Caco-2 (cell line): ENCODE data around the gene ZNF133. TPM values are rescaled to one million over a fixed set of nuclear protein-coding genes. Genes with fewer than 3 reads are reported as not detected.
A peak's percentile ranks its signal among the peaks of the same experiment; 100 is the strongest.

ENCODE experiments used
- BruUV-seq: library from RNA; stranded (reverse); fragments of 400-500 nt; replicated peaks from 2 replicates; lab custom pipeline; 2021; lab: Mats Ljungman, UMichigan
- CTCF ChIA-PET: fragments of 300-600 bp; sonication (Branson Sonifier 250); formaldehyde crosslinking; loops from one replicate; lab custom pipeline; 2022; ENCODE audit warnings: antibody characterized with exemption; lab: Charles Lee
- POLR2A ChIA-PET: fragments of 300-600 bp; sonication (Branson Sonifier 250); formaldehyde crosslinking; loops from one replicate; lab custom pipeline; 2022; ENCODE audit warnings: antibody characterized with exemption; lab: Charles Lee
- DNase-seq, 2 experiments: peaks; one replicate each; pipeline versions ENCODE4 v3.0.0 to v3.0.0-alpha.2; 2020 to 2022
- H3K27me3 ChIP-seq: replicated peaks from 2 replicates; pipeline ENCODE4 v1.6.0; 2011; ENCODE audit warnings: low read length; ENCODE audit not compliant: control insufficient read depth, insufficient read depth
- H3K36me3 ChIP-seq: 2 replicates; pipeline ENCODE4 v1.5.1; 2011; ENCODE audit warnings: low read length; ENCODE audit not compliant: control insufficient read depth, insufficient read depth
- H3K4me1 ChIP-seq: fragments of 250-450 bp; sonication (Bioruptor Pico); 2 replicates; pipeline ENCODE4 v1.5.1; 2020; ENCODE audit warnings: mild to moderate bottlenecking
- H3K4me3 ChIP-seq: 2 replicates; pipeline ENCODE4 v1.5.1; 2011; ENCODE audit warnings: low read depth, mild to moderate bottlenecking, control low read depth, low read length
- H3K9me3 ChIP-seq: fragments of 250-450 bp; sonication (Bioruptor Pico); 2 replicates; pipeline ENCODE4 v1.5.1; 2020; ENCODE audit warnings: mild to moderate bottlenecking, moderate library complexity
- H3K27ac Mint-ChIP-seq: one replicate; pipeline ENCODE4 v1.8.0; 2022; ENCODE audit warnings: mixed read lengths; ENCODE audit not compliant: unreplicated experiment
- H3K27me3 Mint-ChIP-seq: one replicate; pipeline ENCODE4 v1.8.0; 2022; ENCODE audit warnings: mixed read lengths; ENCODE audit not compliant: insufficient read depth, unreplicated experiment
- H3K36me3 Mint-ChIP-seq: one replicate; pipeline ENCODE4 v1.8.0; 2022; ENCODE audit warnings: mild to moderate bottlenecking, mixed read lengths; ENCODE audit not compliant: insufficient read depth, unreplicated experiment
- H3K4me1 Mint-ChIP-seq: one replicate; pipeline ENCODE4 v1.8.0; 2022; ENCODE audit warnings: low read depth, mixed read lengths; ENCODE audit not compliant: unreplicated experiment
- H3K4me3 Mint-ChIP-seq: one replicate; pipeline ENCODE4 v1.8.0; 2022; ENCODE audit warnings: mild to moderate bottlenecking, moderate library complexity, mixed read lengths; ENCODE audit not compliant: unreplicated experiment
- H3K9me3 Mint-ChIP-seq: one replicate; pipeline ENCODE4 v1.8.0; 2022; ENCODE audit warnings: mixed read lengths; ENCODE audit not compliant: unreplicated experiment
- intact Hi-C: fragments of 100-400 bp; cut with micrococcal nuclease; formaldehyde crosslinking; loops from one replicate; pipeline ENCODE4 v1.10.0; 2022; ENCODE audit not compliant: unreplicated experiment
- total RNA-seq: library from RNA; stranded (reverse); gene quantifications from 2 replicates; pipeline ENCODE4 v1.2.3, GENCODE V29; 2022
- TF ChIP-seq, protein P1 (sequence below), 2 experiments: fragments of 200-600 bp in 1 of 2; IDR thresholded peaks; 1 replicate in 1 of 2; 2 replicates in 1 of 2; pipeline versions ENCODE4 v1.5.1 to v1.8.0; 2011 to 2022; ENCODE audit warnings: antibody characterized with exemption in 1 of 2, control low read depth in 1 of 2, inconsistent platforms in 1 of 2, low read depth in 1 of 2, low read length in 1 of 2, mild to moderate bottlenecking in 1 of 2, moderate library complexity in 1 of 2; ENCODE audit not compliant: insufficient read depth in 1 of 2, severe bottlenecking in 1 of 2, unreplicated experiment in 1 of 2

The ZNF133 gene
- total RNA-seq, 1 experiment from 2014 or later = 14.8 TPM

DNA sequence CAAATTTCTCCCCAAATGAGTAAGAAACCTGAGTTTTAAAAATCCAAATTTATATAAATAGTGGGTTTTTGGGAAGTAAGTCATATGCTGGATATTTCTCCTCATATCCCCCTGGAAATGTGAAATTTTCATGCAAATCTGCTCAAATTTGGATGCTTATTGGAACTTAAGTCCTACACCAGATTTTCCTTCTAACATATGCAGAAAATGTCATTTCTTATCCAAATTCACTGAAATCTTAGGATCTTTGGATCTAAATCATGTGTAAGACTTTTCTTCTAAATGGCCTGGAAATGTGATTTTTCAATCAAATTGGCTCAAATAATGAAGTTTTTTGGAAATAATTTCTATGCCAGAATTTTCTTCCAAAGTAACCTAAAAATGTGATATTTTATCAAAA is 33.0 kb downstream of the ZNF133 start:
- Mint-ChIP-seq H3K4me1 (peaks cover 11% of the 10 kb centered on the region), H3K27me3 (no peaks in the 10 kb centered on the region), H3K36me3 (peaks cover 4% of the 10 kb centered on the region), H3K9me3 (no peaks in the 10 kb centered on the region), H3K4me3 (no peak overlapping the region), H3K27ac (no peak overlapping the region)
- POLR2A ChIA-PET = no interaction called here
- intact Hi-C loops = loop anchor here (5.0 kb wide), 1 partner anchor 66 kb away; no protein-coding TSS in a partner anchor
- Histone ChIP-seq H3K4me3 (no peak overlapping the region), H3K9me3 (no peaks in the 10 kb centered on the region; the same call in 1 of the 2 replicates), H3K36me3 (peaks cover 1% of the 10 kb centered on the region; the same call in 1 of the 2 replicates), H3K4me1 (peaks cover 47% of the 10 kb centered on the region), H3K27me3 (no peaks in the 10 kb centered on the region)
- TF ChIP-seq, protein P1, sequence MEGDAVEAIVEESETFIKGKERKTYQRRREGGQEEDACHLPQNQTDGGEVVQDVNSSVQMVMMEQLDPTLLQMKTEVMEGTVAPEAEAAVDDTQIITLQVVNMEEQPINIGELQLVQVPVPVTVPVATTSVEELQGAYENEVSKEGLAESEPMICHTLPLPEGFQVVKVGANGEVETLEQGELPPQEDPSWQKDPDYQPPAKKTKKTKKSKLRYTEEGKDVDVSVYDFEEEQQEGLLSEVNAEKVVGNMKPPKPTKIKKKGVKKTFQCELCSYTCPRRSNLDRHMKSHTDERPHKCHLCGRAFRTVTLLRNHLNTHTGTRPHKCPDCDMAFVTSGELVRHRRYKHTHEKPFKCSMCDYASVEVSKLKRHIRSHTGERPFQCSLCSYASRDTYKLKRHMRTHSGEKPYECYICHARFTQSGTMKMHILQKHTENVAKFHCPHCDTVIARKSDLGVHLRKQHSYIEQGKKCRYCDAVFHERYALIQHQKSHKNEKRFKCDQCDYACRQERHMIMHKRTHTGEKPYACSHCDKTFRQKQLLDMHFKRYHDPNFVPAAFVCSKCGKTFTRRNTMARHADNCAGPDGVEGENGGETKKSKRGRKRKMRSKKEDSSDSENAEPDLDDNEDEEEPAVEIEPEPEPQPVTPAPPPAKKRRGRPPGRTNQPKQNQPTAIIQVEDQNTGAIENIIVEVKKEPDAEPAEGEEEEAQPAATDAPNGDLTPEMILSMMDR (IDR thresholded peaks at IDR 0.05; ENCODE audit: insufficient read depth in 1 of 2, low read depth in 1 of 2, low read length in 1 of 2, severe bottlenecking in 1 of 2, unreplicated experiment in 1 of 2) = no peak
- no TSS peak for BruUV-seq
- DNase-seq = no peak
- CTCF ChIA-PET = no interaction called here

DNA sequence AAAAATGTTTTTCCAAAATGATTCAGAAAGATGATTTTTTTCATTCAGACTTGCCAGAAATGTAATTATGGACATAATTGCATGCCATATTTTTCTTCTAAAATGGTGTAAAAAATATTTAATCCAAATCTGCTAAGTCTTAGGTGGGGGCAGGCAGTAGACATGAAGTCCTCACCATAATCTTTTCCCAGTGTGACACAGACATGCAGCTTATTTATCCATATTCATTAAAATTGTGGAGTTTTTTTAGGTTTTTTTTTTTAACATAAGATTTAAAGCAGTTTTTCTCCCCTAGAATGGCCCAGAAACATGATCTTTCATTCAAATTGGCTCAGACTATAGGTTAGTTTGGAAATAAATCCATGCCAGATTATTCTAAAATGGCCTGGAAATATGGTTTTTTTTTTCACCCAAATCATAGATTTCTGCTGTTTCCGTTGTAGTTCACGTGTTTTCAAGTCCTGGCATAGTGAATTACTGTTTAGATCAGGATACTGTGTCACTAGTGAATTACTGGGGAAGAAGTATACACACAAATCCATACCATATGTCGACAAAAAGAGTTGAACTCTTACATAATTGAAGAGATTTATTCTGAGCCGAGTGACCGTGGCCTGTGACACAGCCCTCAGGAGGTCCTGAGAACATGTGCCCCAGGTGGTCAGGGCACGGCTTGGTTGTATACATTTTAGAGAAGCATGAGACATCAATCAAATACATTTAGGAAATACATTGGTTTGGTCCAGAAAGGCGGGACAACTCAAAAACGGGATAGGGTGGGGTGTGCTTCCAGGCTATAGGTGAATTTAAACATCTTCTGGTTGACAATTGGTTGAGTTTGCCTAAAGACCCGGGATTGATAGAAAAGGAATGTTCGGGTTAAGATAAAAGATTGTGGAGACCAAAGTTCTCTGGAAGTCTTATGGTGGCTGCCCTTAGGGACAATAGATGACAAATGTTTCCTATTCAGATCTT is 33.9 kb downstream of the ZNF133 start:
- Mint-ChIP-seq H3K4me3 (peak overlapping the region; percentile 3), H3K4me1 (peaks cover 11% of the 10 kb centered on the region), H3K36me3 (peaks cover 3% of the 10 kb centered on the region), H3K27me3 (no peaks in the 10 kb centered on the region), H3K9me3 (no peaks in the 10 kb centered on the region), H3K27ac (peak overlapping the region; percentile 29)
- no peaks in the 10 kb centered on the region for H3K27me3 ChIP-seq
- DNase-seq = peak; percentile 55 to 79
- ChIA-PET POLR2A (no interaction called here), CTCF (interaction anchor here (0.8 kb wide), 1 partner anchor 66 kb away, joined by 4 read pairs; no protein-coding TSS in a partner anchor)
- intact Hi-C loops = loop anchor here (5.0 kb wide), 1 partner anchor 65 kb away; no protein-coding TSS in a partner anchor
- TSS peak; percentile 95 for BruUV-seq
- TF ChIP-seq, protein P1 (IDR thresholded peaks at IDR 0.05; ENCODE audit: insufficient read depth in 1 of 2, low read depth in 1 of 2, low read length in 1 of 2, severe bottlenecking in 1 of 2, unreplicated experiment in 1 of 2) = no peak
- H3K36me3 ChIP-seq = no peaks in the 10 kb centered on the region
- no peaks in the 10 kb centered on the region; the same call in 1 of the 2 replicates for H3K9me3 ChIP-seq
- peaks cover 51% of the 10 kb centered on the region for H3K4me1 ChIP-seq
- no peak overlapping the region for H3K4me3 ChIP-seq

DNA sequence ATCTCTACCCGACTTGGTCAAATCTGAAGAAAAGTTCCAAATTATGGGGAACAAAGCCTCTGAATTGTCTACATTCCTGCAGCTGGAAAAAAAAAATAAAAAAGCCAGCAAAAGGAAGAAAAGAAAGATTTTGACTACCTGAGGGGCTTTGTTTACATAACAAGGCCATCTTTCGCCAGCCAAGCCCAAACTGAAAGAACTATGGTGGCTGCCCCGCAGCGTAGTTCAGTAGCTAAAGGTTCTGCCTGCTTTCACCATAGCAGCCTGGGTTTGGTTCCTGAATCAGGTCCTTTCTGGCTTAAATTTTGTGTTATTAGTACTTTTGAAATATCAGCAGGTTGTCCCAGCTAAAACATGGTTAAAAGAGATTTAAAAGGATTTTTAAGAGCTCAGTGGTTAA is 35.4 kb downstream of the ZNF133 start:
- Histone ChIP-seq H3K4me1 (peaks cover 63% of the 10 kb centered on the region), H3K9me3 (no peaks in the 10 kb centered on the region; the same call in 1 of the 2 replicates), H3K27me3 (no peaks in the 10 kb centered on the region), H3K36me3 (no peaks in the 10 kb centered on the region), H3K4me3 (no peak overlapping the region)
- Mint-ChIP-seq H3K27me3 (no peaks in the 10 kb centered on the region), H3K27ac (peak overlapping the region; percentile 69), H3K4me3 (no peak overlapping the region), H3K36me3 (no peaks in the 10 kb centered on the region), H3K4me1 (peaks cover 17% of the 10 kb centered on the region), H3K9me3 (no peaks in the 10 kb centered on the region)
- TF ChIP-seq, protein P1 (IDR thresholded peaks at IDR 0.05; ENCODE audit: insufficient read depth in 1 of 2, low read depth in 1 of 2, low read length in 1 of 2, severe bottlenecking in 1 of 2, unreplicated experiment in 1 of 2) = no peak
- no peak for DNase-seq
- intact Hi-C loops = loop anchor here (2.0 to 5.0 kb wide), 2 partner anchors 35 to 64 kb away; partner anchors contain the start of gene ZNF133
- ChIA-PET CTCF (no interaction called here), POLR2A (interaction anchor here (1.4 kb wide), 1 partner anchor 35 kb away, joined by 4 read pairs; the partner anchor contains the start of gene ZNF133)
- BruUV-seq = no TSS peak
